Hypothalamus (tissue), 51 donors: ENCODE data around the gene GOLGA6L9.
"Not testable (repeated sequence)": the region's sequence is repeated elsewhere in the genome, so short reads cannot be mapped to it uniquely, and the experiment has no call there.

Experiments used
- DNase-seq, 51 donors: peaks; one replicate each; lab custom pipeline; 2025; lab: John Stamatoyannopoulos, UW

GOLGA6L9 gene, protein sequence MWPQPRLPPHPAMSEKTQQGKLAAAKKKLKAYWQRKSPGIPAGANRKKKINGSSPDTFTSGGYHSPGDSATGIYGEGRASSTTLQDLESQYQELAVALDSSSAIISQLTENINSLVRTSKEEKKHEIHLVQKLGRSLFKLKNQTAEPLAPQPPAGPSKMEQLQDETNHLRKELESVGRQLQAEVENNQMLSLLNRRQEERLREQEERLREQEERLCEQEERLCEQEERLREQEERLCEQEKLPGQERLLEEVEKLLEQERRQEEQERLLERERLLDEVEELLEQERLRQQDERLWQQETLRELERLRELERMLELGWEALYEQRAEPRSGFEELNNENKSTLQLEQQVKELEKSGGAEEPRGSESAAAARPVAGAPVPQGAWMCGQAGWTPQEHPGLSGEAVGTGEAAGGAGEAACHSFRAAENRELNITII

DNA sequence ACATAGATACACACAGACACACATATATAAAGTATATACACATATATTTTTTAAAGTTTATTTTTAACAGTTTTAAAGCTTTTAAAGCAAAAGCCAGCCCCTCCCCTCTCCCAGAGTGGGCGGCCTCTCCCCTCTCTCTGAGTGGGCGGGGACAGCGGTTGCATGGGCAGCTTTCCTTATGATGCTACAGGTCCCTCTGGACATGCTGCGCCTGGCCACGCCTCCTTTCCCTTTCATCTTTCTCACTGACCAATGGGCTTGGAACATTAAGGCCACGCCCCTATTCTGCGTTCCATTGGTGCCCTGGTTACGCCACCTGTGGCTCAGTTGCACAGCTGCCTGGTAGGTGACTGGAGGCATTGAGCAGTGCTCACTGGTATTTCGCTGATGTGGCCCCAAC lies at the start of gene GOLGA6L9:
Gene GOLGA6L9 (plus strand): TSS at position 124 of the 400 bp plus-strand sequence. CDS start 264 bp downstream, at position 388.
- DNase-seq, result not testable (repeated sequence)

DNA sequence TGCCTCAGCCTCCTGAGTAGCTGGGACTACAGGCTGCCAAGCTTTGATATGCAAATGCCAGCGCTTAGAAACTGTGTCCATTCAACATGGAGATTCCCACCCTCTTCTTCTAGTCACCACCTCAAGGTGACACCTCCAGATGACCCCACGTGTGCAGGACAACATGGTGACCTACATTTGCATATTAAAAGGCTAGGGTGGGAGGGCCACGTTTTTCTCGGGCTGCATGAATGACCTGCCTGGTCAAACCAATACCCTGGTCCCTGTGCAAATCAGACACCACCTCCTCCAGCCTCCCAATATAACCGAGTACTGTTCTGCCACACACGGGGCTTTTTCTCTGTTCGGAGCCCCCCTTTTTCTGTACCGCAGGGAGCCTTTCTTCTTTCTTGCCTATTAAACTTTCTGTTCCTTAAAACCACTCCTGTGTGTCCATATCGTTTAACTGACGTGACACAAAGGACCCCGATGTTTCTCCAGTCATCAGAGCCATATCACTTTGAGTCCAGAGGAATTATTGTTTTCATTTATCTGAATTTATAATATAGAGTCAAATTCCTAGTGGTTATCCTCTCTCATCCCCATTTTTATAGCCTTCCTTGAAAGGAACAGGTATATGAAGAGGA lies 48.2 kb upstream of the GOLGA6L9 start:
- not testable (repeated sequence) for DNase-seq

- not testable (repeated sequence) for DNase-seq
Observed at GRCh38 chr15:82387209-82387608, 42.4 kb upstream of the GOLGA6L9 start.

GRCh38 chr15:82390152-82390551 lies 39.5 kb upstream of the GOLGA6L9 start:
- DNase-seq, result not testable (repeated sequence)

DNA sequence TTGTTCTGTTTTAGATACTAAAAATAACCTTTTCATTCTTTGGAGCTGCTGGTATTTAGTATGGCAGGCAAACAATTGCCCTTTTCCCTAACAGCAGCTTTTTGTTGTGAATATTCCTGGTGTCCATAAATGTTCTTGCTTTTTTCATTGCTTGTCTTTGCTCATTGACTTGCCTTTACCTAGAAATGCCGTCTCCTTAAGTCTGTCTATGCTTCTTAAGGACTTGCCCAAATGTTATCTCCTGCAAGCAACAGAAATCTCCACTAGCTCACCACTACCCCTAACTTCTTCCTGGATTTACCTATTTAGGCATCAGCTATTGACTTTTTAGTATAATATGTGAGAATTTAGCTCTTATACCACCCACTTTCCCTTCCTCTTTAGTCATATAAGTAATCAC lies 37.5 kb upstream of the GOLGA6L9 start:
- DNase-seq, result not testable (repeated sequence)

DNA sequence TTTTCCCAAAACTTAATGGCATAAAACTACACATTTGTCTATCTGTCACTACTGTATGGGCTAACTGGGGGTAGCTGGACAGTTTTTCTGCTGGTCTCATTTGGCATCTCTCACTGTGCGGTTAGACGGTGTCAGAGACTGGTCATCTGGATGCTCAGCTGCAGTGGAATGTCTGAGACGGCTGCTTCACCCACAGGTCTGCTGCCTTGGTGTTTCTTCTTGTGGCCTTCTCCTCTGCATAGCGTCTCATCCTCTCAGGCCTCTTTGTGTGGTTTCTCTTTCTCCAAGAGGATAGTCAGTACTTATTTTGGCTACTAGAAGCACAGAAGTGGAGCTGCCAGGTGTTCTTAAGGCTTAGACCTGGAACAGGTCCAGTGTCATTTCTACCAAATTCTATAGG lies 35.9 kb upstream of the GOLGA6L9 start:
- no peak for DNase-seq

GRCh38 chr15:82395788-82396187 lies 33.8 kb upstream of the GOLGA6L9 start:
- not testable (repeated sequence) for DNase-seq

- no peak for DNase-seq
Observed at GRCh38 chr15:82397817-82398216, 31.8 kb upstream of the GOLGA6L9 start.

- no peak for DNase-seq
Observed at GRCh38 chr15:82398785-82399184, 30.8 kb upstream of the GOLGA6L9 start.

DNA sequence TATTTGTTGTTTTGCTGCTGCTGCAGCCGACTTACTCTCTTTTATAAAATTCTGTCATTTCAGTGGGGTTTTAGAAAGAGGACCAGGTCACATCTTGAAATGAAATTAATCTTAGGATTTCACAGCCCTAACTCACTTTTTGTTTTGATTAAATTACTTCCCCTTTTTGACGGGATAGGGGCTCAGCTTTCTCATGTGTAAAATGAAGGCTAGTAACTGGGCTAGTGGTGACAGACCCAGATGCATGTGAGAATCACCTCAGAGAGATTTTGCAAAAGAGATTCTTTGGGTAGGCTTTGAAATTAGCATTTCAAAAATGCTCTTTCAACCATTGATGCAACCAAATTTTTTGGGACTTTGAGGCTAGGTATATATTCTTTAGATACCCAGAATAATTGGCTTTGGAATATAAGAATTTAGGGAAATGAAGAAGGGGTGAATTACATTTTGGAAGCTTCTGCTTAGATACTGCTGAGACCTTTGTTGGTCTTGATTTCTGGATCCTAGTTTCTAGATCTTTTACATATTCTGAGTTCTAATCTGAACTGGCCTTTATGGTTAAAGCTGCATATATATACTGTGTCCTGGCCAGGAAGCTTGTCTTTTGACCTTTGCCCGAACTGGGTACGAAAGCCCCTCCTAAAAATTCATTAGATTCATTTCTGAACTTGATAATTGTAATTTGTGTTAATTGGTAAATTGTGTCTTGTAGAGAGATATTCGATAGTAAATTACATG lies 30.1 kb upstream of the GOLGA6L9 start:
- DNase-seq, result not testable (repeated sequence)

GRCh38 chr15:82401918-82402317 lies 27.7 kb upstream of the GOLGA6L9 start:
- DNase-seq, result not testable (repeated sequence)

- DNase-seq, result not testable (repeated sequence)
Observed at GRCh38 chr15:82402341-82402740, 27.3 kb upstream of the GOLGA6L9 start.

DNA sequence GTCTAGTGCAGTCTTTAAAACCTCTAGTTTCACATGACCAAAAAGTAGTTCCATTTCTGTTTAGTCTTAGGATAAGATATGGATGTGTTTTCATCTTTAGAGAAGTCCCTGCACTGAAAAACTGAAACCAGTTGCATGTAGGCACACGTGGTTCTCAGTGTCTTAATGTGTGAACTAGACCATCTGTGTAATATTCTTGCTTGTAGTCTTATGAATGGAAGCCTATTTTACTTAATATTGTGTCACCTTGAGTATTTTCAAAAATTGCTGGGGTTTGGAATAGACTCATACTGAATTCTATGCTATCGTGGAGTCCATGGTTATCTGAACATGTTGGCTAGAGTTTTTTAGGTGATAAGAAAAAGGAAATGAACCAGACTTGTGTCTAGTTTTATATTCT lies 23.4 kb upstream of the GOLGA6L9 start:
- DNase-seq, result not testable (repeated sequence)

DNA sequence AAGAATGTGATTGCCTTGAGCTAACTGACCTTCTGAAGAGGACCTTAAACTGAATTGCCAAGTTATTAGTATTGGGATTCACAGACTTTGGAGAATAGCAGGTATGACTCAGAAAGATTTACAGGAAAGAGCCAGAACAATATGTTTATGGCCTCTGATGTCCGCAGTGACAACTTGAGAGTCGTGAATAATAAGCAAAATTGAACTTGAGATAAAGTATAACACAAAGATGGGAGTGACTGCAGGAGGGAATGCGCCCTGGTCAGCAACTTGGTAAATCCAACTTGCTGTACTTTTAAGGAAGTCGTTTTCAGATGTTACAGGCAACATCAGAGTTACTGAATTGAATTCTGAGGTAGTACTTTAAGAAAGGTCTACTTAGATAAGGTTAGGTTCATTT lies 19.3 kb upstream of the GOLGA6L9 start:
- not testable (repeated sequence) for DNase-seq

DNA sequence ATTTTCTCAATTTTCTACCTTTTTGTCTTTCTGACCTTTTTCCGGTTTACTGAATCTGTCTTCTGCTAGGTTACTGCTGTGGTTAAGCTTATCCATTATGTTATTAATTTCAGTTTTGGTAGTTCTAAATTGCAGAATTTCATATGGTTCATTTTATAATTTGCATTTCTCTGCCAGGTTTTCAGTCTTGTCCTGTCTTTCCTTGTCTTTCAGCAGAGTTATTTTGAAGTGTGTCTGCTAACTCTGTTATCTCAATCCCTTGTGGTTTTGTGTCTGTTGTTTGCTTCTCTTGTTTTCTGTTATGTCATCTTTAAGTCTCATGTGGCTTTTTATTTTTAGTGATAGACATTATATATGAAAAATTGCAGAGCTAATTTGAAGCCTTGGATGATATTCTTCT lies 18.0 kb upstream of the GOLGA6L9 start:
- not testable (repeated sequence) for DNase-seq

GRCh38 chr15:82414525-82415191 lies 15.0 kb upstream of the GOLGA6L9 start:
- not testable (repeated sequence) for DNase-seq

DNA sequence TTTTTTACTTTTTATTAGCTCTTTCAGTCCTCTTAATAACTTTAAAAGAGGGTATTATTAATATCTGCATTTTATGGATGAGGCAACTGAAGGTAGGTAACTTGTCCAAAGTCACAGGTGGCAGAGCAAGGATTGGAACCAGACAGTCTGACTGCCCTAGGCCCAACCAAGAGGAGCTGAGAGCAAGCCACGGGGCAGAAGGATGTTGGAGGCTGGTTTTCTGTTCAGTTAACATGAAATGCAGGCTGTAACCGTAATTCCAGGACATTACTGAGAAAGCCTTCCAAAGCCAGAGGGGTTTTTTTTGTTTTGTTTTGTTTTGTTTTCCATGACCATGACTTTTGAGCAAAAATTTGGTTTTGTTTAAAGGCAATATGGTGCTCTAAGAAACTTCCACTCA lies 9.1 kb upstream of the GOLGA6L9 start:
- not testable (repeated sequence) for DNase-seq

DNA sequence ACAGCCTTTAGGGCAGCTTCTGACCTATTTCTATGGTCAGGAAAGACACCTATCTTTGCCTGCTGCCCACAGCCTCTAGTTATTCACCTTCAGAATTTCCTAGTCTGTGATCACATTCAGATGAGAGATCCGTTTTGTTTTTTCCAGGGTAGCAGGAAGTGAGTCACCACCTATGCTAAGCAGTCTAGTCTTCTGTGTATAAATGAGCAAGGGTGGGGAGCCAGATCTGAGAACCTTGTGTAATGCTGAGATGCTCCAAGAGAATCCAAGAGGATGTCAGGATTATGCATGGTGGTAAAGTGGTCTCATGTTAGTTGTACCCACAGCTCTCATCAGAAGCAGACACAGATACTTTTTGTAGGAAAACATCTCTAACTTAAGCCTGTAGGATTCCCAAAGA lies 8.7 kb upstream of the GOLGA6L9 start:
- not testable (repeated sequence) for DNase-seq

- not testable (repeated sequence) for DNase-seq
Observed at GRCh38 chr15:82427117-82427516, 2.5 kb upstream of the GOLGA6L9 start.

DNA sequence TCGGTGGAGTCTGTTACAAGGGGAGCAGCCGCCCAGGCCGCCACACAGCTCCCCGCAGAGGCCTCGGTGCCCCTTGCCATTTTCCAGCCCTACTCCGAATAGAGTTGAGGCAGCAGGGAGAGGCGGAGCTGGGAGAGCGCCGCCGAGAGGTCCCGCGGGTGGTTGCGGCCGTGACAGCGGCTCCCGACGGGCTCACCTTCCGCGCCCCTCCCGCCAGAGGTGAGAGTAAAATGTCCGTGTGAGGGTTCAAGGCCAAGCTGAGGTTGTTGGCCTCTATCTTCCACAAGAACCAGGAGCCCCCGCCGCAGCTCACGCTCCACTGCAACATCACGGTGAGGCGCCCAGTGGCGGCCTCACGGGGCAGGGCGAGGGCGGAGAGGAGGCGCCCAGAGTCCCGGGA lies 15.8 kb downstream of the GOLGA6L9 start:
- not testable (repeated sequence) for DNase-seq

DNA sequence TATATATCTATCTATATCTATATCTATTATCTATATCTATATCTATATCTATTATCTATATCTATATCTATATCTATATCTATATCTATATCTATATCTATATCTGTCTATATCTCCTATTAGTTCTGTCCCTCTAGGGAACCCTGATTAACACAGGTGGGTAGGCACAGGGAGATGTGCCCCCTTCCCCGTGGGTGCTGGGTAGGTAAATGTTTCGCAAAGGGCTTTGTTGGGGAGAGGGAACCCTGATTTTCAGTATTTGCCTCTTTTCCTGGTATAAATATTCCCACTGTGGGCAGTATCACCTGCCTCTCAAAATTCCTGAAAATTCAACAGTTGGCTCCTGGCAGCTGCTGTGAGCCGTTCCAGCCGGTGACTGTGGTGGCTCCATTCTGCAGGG lies 27.7 kb downstream of the GOLGA6L9 start:
- DNase-seq, result not testable (repeated sequence)
